Measurements from ENCODE around the gene TFF3. TPM values are rescaled to one million over a fixed set of nuclear protein-coding genes. Genes with fewer than 3 reads are reported as not detected.

Gene TFF3
- total and polyA plus RNA-seq, 2 of the 4 experiments (the other 2 are of a cell fraction): not detected

GRCh38 chr21:42343963-42344510 is 28.8 kb upstream of the TFF3 start:
- Histone ChIP-seq H3K9me3 (ENCODE audit: control insufficient read depth, insufficient read depth, low read length) (no peaks in the 10 kb centered on the region), H3K56ac (ENCODE audit: extremely low read depth, insufficient read depth, low read length) (no peak overlapping the region), H4K91ac (ENCODE audit: insufficient read depth, low read depth, low read length) (no peak overlapping the region), H3K27me3 (ENCODE audit: control insufficient read depth, insufficient read depth, low read length) (peaks cover 13% of the 10 kb centered on the region), H3K14ac (replicated peaks; ENCODE audit: low read depth, low read length) (no peak overlapping the region), H2AFZ (replicated peaks; ENCODE audit: low read length, poor library complexity) (no peak overlapping the region), H3K4me3 (ENCODE audit: insufficient read depth, low read depth, low read length) (no peak overlapping the region), H3K23ac (ENCODE audit: low read depth, low read length) (no peak overlapping the region), H3K4ac (ENCODE audit: low read depth, low read length) (no peak overlapping the region), H4K8ac (ENCODE audit: low read depth in 2 of 2, low read length in 2 of 2) (no peak overlapping the region), H3K79me1 (ENCODE audit: low read depth in 1 of 2, low read length in 2 of 2) (no peaks in the 10 kb centered on the region), H3K9me1 (ENCODE audit: insufficient read depth, low read length) (no peaks in the 10 kb centered on the region; the same call in 1 of the 2 replicates), H3K18ac (ENCODE audit: low read depth, low read length) (no peak overlapping the region), H2BK15ac (ENCODE audit: low read depth, low read length) (no peak overlapping the region), H3K4me1 (ENCODE audit: control insufficient read depth, insufficient read depth, low read length) (no peaks in the 10 kb centered on the region), H4K5ac (ENCODE audit: low read depth, low read length) (no peak overlapping the region), H3K9ac (ENCODE audit: low read depth, low read length) (no peak overlapping the region), H2AK9ac (replicated peaks; ENCODE audit: low read depth, low read length, poor library complexity) (no peak overlapping the region), H4K20me1 (ENCODE audit: insufficient read depth, low read length) (no peaks in the 10 kb centered on the region), H3K36me3 (ENCODE audit: control insufficient read depth, insufficient read depth, low read length) (no peaks in the 10 kb centered on the region), H3K4me2 (ENCODE audit: low read depth, low read length) (no peak overlapping the region), H2BK20ac (ENCODE audit: low read depth, low read length) (no peak overlapping the region), H3K27ac (ENCODE audit: insufficient read depth, low read length) (no peak overlapping the region), H2BK120ac (ENCODE audit: low read depth, low read length) (no peak overlapping the region), H2AK5ac (ENCODE audit: low read depth, low read length) (no peak overlapping the region), H2BK5ac (ENCODE audit: low read depth, low read length, poor library complexity, severe bottlenecking) (no peak overlapping the region)
- dilution Hi-C loops (cut with HindIII; ENCODE audit: low sequenced_read_pairs, unreplicated experiment) (no loop called here), in situ Hi-C loops (cut with MboI; ENCODE audit: low sequenced_read_pairs) (no loop called here), intact Hi-C loops (cut with micrococcal nuclease) (no loop called here)
- ChIA-PET CTCF (no interaction called here), POLR2A (ENCODE audit: unreplicated experiment) (no interaction called here)
- WGBS, 2 experiments (ENCODE audit: extremely low coverage in 2 of 2, insufficient read length in 1 of 2): 70% methylated on average over 6 of the region's 11 CpGs; no CpG with 5 or more reads in 1 of the 2 experiments
- TF ChIP-seq POLR2A (IDR thresholded peaks at IDR 0.05; ENCODE audit: low read depth, low read length) (no peak), MAZ (IDR thresholded peaks at IDR 0.05; ENCODE audit: borderline replicate concordance, low read depth, low read length) (no peak), CHD1 (IDR thresholded peaks at IDR 0.05; ENCODE audit: low read depth, low read length) (no peak), RCOR1 (IDR thresholded peaks at IDR 0.05; ENCODE audit: insufficient replicate concordance, low read length) (no peak), BHLHE40 (IDR thresholded peaks at IDR 0.05; ENCODE audit: low read depth, low read length) (no peak), ELK1 (IDR thresholded peaks at IDR 0.05; ENCODE audit: borderline replicate concordance, low read depth, low read length) (no peak), RAD21 (IDR thresholded peaks at IDR 0.05; ENCODE audit: low read length) (no peak), USF2 (IDR thresholded peaks at IDR 0.05; ENCODE audit: low read depth, low read length) (no peak), CEBPB (IDR thresholded peaks at IDR 0.05; ENCODE audit: low read depth, low read length) (no peak), SMC3 (IDR thresholded peaks at IDR 0.05; ENCODE audit: low read depth, low read length) (no peak), MXI1 (IDR thresholded peaks at IDR 0.05; ENCODE audit: borderline replicate concordance, low read depth, low read length) (no peak), NFE2L2 (IDR thresholded peaks at IDR 0.05; ENCODE audit: low read depth, low read length) (no peak), RFX5 (IDR thresholded peaks at IDR 0.05; ENCODE audit: low read depth, low read length) (no peak), MAFK (IDR thresholded peaks at IDR 0.05; ENCODE audit: low read depth, low read length) (no peak), CTCF (conservative IDR thresholded peaks at IDR 0.05; ENCODE audit: low read depth, low read length) (no peak), FOS (IDR thresholded peaks at IDR 0.05; ENCODE audit: low read depth, low read length) (no peak)
- ATAC-seq (ENCODE audit: low read depth) (no peak), DNase-seq (no peak)
- no TSS peak for BruUV-seq (replicated peaks)
